ENCODE results near the gene LPCAT3. TPM values are rescaled to one million over a fixed set of nuclear protein-coding genes. Genes with fewer than 3 reads are reported as not detected.

LPCAT3 gene
- total and polyA plus RNA-seq, 2 experiments from 2014 or later, result 11.8 to 19.7 TPM

DNA sequence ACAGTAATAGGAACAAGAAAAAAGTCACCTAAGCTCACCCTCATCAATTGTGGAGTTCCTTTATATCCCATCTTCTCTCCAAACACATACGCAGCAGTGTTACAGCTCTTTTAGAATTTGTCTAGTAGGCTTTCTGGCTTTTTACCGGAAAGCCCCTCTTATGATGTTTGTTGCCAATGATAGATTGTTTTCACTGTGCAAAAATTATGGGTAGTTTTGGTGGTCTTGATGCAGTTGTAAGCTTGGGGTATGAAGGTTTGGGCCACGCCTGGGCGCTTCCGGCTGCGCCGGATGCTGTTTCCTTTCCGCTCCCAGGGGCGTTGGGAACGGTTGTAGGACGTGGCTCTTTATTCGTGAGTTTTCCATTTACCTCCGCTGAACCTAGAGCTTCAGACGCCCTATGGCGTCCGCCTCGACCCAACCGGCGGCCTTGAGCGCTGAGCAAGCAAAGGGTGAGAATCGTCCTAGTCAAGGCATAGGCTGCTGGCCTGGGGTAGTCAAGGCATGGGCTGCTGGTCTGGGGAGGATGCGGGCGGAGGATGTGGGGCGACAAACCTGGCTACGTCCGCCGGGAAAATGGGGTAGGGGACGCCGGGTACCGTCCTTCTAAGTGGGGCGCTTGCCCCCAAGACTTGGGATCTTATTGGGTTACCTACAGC is 74.4 kb downstream of the LPCAT3 start, which contains the start of the genes C12orf57 and RNU7-1:
Gene C12orf57, plus strand, starts transcription at position 301 of the 659 bp plus-strand sequence. Its CDS starts 100 bp downstream, at position 401.
Gene RNU7-1, plus strand, starts transcription at position 95 of the 659 bp plus-strand sequence.
- in situ Hi-C loops (cut with MboI), result loop anchor here (10.0 kb wide), 1 partner anchor 171 kb away; no protein-coding TSS in a partner anchor
- WGBS, 2 experiments (ENCODE audit: low coverage in 1 of 2, low lambda C conversion rate in 2 of 2, missing lambda C conversion rate in 2 of 2), result 1% methylated on average over 29 to 31 of the region's 31 CpGs
- H3F3A ChIP-seq (ENCODE audit: insufficient read depth), result peaks cover 51% of the 10 kb centered on the region
- peak within 1 kb of the TSS; percentile 92 for H3K27ac ChIP-seq
- H3K4me2 ChIP-seq (ENCODE audit: unreplicated experiment), result peak within 1 kb of the TSS; percentile 76
- TF ChIP-seq EZH2 (IDR thresholded peaks at IDR 0.05; ENCODE audit: insufficient read depth, poor library complexity, severe bottlenecking) (no peak), EZH2phosphoT487 (IDR thresholded peaks at IDR 0.05; ENCODE audit: insufficient read depth, low read depth) (no peak)
- H3K9ac ChIP-seq, result peak within 1 kb of the TSS; percentile 89
- peaks cover 17% of the 10 kb centered on the region for H3K4me1 ChIP-seq (ENCODE audit: insufficient read depth)
- no peaks in the 10 kb centered on the region for H3K9me2 ChIP-seq (ENCODE audit: insufficient read depth)
- H3K27me3 ChIP-seq (replicated peaks; ENCODE audit: insufficient read depth), result no peaks in the 10 kb centered on the region
- no peaks in the 10 kb centered on the region for H4K20me1 ChIP-seq (ENCODE audit: insufficient read depth)
- peak within 1 kb of the TSS; percentile 31 for H2AFZ ChIP-seq
- H3K4me3 ChIP-seq, result peak within 1 kb of the TSS; percentile 82
- H3K36me3 ChIP-seq (ENCODE audit: low read depth), result 0 out of 2 replicates have a peak, but pooled peaks cover 5% of the 10 kb centered on the region
- DNase-seq, result peak; percentile 90
- no peaks in the 10 kb centered on the region for H3K9me3 ChIP-seq (ENCODE audit: low read depth)
- peaks cover 11% of the 10 kb centered on the region; the same call in 1 of the 2 replicates for H3K79me2 ChIP-seq (ENCODE audit: insufficient read depth)

DNA sequence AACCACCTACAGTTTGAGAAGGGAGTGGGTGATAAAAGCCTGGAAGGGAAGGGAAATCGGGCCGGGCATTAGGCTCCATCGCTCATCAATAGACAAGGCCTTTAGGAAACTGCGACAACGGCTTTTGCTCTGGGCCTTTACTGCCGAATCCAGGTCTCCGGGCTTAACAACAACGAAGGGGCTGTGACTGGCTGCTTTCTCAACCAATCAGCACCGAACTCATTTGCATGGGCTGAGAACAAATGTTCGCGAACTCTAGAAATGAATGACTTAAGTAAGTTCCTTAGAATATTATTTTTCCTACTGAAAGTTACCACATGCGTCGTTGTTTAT is 74.9 kb downstream of the LPCAT3 start:
- in situ Hi-C loops (cut with MboI), result loop anchor here (10.0 kb wide), 1 partner anchor 171 kb away; no protein-coding TSS in a partner anchor
- Histone ChIP-seq H3F3A (ENCODE audit: insufficient read depth) (peaks cover 51% of the 10 kb centered on the region), H3K9me3 (ENCODE audit: low read depth) (no peaks in the 10 kb centered on the region), H3K9me2 (ENCODE audit: insufficient read depth) (no peaks in the 10 kb centered on the region), H3K36me3 (ENCODE audit: low read depth) (0 out of 2 replicates have a peak, but pooled peaks cover 5% of the 10 kb centered on the region), H3K27me3 (replicated peaks; ENCODE audit: insufficient read depth) (no peaks in the 10 kb centered on the region), H3K4me2 (ENCODE audit: unreplicated experiment) (peak overlapping the region; percentile 76), H3K4me3 (peak overlapping the region; percentile 82), H4K20me1 (ENCODE audit: insufficient read depth) (no peaks in the 10 kb centered on the region), H3K4me1 (ENCODE audit: insufficient read depth) (peaks cover 17% of the 10 kb centered on the region), H3K9ac (peak overlapping the region; percentile 89), H3K79me2 (ENCODE audit: insufficient read depth) (peaks cover 11% of the 10 kb centered on the region; the same call in 1 of the 2 replicates), H2AFZ (peak overlapping the region; percentile 11; the same call in 1 of the 2 replicates), H3K27ac (peak overlapping the region; percentile 92)
- 0 to 2% methylated on average over 13 of the region's 13 CpGs for WGBS, 2 experiments (ENCODE audit: low coverage in 1 of 2, low lambda C conversion rate in 2 of 2, missing lambda C conversion rate in 2 of 2)
- DNase-seq, result peak; percentile 96
- TF ChIP-seq EZH2phosphoT487 (IDR thresholded peaks at IDR 0.05; ENCODE audit: insufficient read depth, low read depth) (no peak), EZH2 (IDR thresholded peaks at IDR 0.05; ENCODE audit: insufficient read depth, poor library complexity, severe bottlenecking) (no peak)

DNA sequence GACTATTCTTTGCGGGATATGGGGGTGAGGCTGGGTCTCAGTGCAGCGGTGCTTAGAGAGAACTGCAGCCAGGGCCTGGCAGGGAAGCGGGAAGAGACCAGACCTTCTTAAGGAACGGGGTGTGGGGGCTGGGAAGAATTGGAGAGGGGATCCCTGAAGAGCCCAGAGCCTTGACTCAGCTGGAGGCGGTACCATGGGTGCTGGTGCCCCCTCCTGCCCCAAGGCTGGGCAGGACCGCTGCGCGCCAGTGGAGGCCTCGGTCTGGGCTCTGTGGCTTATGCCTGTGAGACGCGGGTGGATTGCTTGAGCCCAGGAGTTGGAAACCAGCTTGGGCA is 76.0 kb downstream of the LPCAT3 start:
- Histone ChIP-seq H4K20me1 (ENCODE audit: insufficient read depth) (no peaks in the 10 kb centered on the region), H3K4me1 (ENCODE audit: insufficient read depth) (peaks cover 20% of the 10 kb centered on the region), H3K79me2 (ENCODE audit: insufficient read depth) (peaks cover 12% of the 10 kb centered on the region; the same call in 1 of the 2 replicates), H2AFZ (no peak overlapping the region), H3K4me2 (ENCODE audit: unreplicated experiment) (no peak overlapping the region), H3K9ac (peak overlapping the region; percentile 89), H3K4me3 (no peak overlapping the region), H3F3A (ENCODE audit: insufficient read depth) (peaks cover 51% of the 10 kb centered on the region), H3K9me2 (ENCODE audit: insufficient read depth) (no peaks in the 10 kb centered on the region), H3K27ac (peak overlapping the region; percentile 92), H3K36me3 (ENCODE audit: low read depth) (0 out of 2 replicates have a peak, but pooled peaks cover 5% of the 10 kb centered on the region), H3K9me3 (ENCODE audit: low read depth) (no peaks in the 10 kb centered on the region), H3K27me3 (replicated peaks; ENCODE audit: insufficient read depth) (no peaks in the 10 kb centered on the region)
- no peak for TF ChIP-seq EZH2phosphoT487 (IDR thresholded peaks at IDR 0.05; ENCODE audit: insufficient read depth, low read depth)
- no peak for TF ChIP-seq EZH2 (IDR thresholded peaks at IDR 0.05; ENCODE audit: insufficient read depth, poor library complexity, severe bottlenecking)
- DNase-seq, result no peak
- in situ Hi-C loops (cut with MboI), result loop anchor here (10.0 kb wide), 1 partner anchor 173 kb away; no protein-coding TSS in a partner anchor
- WGBS, 2 experiments (ENCODE audit: low coverage in 1 of 2, low lambda C conversion rate in 2 of 2, missing lambda C conversion rate in 2 of 2), result 81 to 83% methylated on average over 11 of the region's 11 CpGs

DNA sequence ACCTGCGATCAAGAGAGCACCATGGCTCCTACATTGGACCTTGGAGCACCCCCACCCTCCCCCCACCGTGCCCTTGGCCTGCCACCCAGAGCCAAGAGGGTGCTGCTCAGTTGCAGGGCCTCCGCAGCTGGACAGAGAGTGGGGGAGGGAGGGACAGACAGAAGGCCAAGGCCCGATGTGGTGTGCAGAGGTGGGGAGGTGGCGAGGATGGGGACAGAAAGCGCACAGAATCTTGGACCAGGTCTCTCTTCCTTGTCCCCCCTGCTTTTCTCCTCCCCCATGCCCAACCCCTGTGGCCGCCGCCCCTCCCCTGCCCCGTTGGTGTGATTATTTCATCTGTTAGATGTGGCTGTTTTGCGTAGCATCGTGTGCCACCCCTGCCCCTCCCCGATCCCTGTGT is 76.5 kb downstream of the LPCAT3 start:
- H3K4me2 ChIP-seq (ENCODE audit: unreplicated experiment), result no peak overlapping the region
- H3K9ac ChIP-seq, result no peak overlapping the region
- no peaks in the 10 kb centered on the region for H3K27me3 ChIP-seq (replicated peaks; ENCODE audit: insufficient read depth)
- no peak overlapping the region for H3K4me3 ChIP-seq
- H3K4me1 ChIP-seq (ENCODE audit: insufficient read depth), result peaks cover 24% of the 10 kb centered on the region
- in situ Hi-C loops (cut with MboI), result loop anchor here (10.0 kb wide), 1 partner anchor 173 kb away; no protein-coding TSS in a partner anchor
- 80 to 81% methylated on average over 6 to 12 of the region's 12 CpGs for WGBS, 2 experiments (ENCODE audit: low coverage in 1 of 2, low lambda C conversion rate in 2 of 2, missing lambda C conversion rate in 2 of 2)
- no peak for DNase-seq
- TF ChIP-seq EZH2 (IDR thresholded peaks at IDR 0.05; ENCODE audit: insufficient read depth, poor library complexity, severe bottlenecking), result no peak
- no peaks in the 10 kb centered on the region for H3K9me2 ChIP-seq (ENCODE audit: insufficient read depth)
- no peaks in the 10 kb centered on the region for H3K9me3 ChIP-seq (ENCODE audit: low read depth)
- H2AFZ ChIP-seq, result no peak overlapping the region
- H4K20me1 ChIP-seq (ENCODE audit: insufficient read depth), result no peaks in the 10 kb centered on the region
- peaks cover 17% of the 10 kb centered on the region for H3K79me2 ChIP-seq (ENCODE audit: insufficient read depth)
- H3F3A ChIP-seq (ENCODE audit: insufficient read depth), result peaks cover 51% of the 10 kb centered on the region
- 0 out of 2 replicates have a peak, but pooled peaks cover 5% of the 10 kb centered on the region for H3K36me3 ChIP-seq (ENCODE audit: low read depth)
- no peak overlapping the region for H3K27ac ChIP-seq
